GM18907 (cell line): ENCODE data around the gene HMOX2.

ENCODE experiments used
- ATAC-seq: cut with Tn5 transposase; IDR thresholded peaks from one replicate; pipeline ENCODE4 v1.9.1; 2021; ENCODE audit warnings: mild to moderate bottlenecking, moderate library complexity; ENCODE audit not compliant: unreplicated experiment

HMOX2 gene, protein sequence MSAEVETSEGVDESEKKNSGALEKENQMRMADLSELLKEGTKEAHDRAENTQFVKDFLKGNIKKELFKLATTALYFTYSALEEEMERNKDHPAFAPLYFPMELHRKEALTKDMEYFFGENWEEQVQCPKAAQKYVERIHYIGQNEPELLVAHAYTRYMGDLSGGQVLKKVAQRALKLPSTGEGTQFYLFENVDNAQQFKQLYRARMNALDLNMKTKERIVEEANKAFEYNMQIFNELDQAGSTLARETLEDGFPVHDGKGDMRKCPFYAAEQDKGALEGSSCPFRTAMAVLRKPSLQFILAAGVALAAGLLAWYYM

GRCh38 chr16:4475880-4476788, at the start of gene HMOX2:
Gene HMOX2, plus strand, starts transcription at chr16:4476398. Its CDS starts 29,127 bp downstream, at chr16:4505525.
- ATAC-seq: peak; percentile 85

- no peak for ATAC-seq
Measured at GRCh38 chr16:4426722-4427372, 49.4 kb upstream of the HMOX2 start.

- ATAC-seq: no peak
Measured at GRCh38 chr16:4428500-4428899, 47.7 kb upstream of the HMOX2 start.

- ATAC-seq: no peak
Measured at GRCh38 chr16:4431023-4431422, 45.2 kb upstream of the HMOX2 start.

DNA sequence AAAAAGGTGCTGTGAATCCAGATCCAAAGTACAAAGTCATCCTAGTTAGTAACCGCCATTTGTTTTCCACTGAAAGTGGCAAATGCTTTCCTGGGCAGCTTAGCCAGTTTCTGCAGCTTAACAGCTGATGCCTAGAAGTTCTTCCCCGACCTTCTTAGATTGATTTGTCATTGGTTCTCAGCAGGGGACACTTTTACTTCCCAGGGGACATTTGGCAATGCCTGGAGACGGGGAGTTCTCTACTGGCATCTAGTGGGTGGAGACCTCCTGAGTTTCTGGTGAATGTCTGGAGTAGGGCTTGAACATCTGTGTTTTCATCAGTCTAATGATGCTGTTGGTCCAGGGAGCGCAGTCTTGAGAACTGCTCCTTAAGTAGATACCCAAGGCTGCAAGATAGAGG, 43.0 kb upstream of the HMOX2 start:
- ATAC-seq: no peak

- ATAC-seq: no peak
Measured at GRCh38 chr16:4433914-4434787, 42.0 kb upstream of the HMOX2 start.

DNA sequence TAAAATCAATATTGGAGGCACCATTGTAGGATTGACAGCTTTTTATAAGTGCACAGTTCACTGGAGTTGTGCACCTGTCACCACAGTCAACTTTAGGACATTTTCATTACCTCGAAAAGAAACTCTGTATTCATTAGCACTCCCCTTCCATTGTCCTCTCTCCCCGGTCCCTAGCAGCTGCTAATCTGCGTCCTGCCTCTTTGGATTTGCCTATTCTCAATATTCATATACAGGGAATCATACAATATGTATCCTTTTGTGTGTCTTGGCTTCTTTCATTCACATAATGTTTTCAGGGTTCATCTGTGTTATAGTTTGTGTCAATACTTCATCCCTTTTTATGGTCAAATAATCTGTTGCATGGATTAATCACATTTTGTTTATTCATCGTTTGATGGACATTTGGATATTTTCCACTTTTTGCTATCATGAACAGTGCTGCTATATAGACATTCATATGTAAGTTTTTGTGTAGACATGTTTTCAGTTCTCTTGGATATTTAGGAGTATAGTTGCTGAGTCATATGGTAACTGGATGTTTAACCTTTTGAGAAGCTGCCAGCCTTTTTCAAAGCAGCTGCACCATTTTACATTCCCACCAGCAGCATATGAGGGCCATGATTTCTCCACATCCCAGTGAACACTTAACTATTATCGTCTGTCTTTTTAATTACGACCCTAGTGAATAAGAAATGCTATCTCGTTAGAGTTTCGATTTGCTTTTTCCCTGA, 40.7 kb upstream of the HMOX2 start:
- ATAC-seq: no peak

DNA sequence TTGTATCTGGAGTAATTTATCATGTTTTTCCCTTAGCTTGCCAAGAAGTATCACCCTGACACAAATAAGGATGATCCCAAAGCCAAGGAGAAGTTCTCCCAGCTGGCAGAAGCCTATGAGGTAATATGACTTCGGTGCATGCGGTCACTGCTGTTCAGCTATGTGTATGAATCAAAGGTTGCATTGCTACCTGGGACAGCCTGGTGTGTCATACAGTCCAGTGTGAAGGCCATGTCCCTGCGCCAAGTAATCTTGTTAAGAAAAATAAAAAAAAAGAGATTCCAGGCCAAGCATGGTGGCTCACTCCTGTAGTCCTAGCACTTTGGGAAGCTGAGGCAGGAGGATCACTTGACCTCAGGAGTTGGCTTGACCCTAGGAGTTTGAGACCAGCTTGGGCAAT, 38.8 kb upstream of the HMOX2 start:
- no peak for ATAC-seq

GRCh38 chr16:4442371-4442770, 33.8 kb upstream of the HMOX2 start:
- no peak for ATAC-seq

DNA sequence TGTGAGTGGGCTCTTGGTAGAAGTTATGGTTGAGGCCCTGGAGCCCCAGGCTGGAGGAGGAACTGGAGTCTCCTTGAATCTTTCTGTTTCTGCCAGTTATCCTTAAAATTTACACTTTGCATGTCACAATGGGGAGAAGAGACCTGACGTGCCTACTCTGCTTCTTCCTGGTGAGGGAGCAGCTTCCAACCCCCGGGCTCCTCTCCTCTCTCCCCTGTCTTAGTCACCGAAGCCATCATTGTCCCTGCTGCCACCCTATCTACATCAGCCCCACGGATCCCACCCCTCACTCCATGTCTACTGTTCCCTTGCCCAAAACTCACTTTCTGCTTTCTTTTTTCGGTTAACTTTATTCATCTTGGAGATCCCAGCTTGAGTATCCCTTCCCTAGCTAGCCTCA, 32.9 kb upstream of the HMOX2 start:
- ATAC-seq: no peak

- no peak for ATAC-seq
Measured at GRCh38 chr16:4443986-4444385, 32.2 kb upstream of the HMOX2 start.

DNA sequence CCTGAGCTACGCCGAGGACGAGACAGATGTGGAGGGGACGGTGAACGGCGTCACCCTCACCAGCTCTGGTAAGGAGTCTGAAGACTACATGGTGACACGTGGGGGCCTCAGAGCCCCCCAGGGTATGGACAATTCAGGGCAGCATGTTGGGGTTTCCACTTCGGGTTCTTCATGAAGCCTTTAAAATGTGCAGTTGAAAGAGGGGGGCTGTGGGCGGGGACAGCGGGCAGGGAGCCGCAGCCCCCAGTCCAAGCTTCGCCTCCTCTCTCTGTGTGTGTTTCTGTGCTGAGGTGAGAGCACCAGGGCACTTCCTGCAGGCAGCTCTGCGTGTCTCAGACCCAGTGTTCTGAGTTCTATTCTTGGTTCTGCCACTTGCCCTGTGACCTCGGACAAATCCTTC, 25.8 kb upstream of the HMOX2 start:
- ATAC-seq: no peak

GRCh38 chr16:4450931-4451519, 25.2 kb upstream of the HMOX2 start:
- no peak for ATAC-seq

- no peak for ATAC-seq
Measured at GRCh38 chr16:4452674-4453073, 23.5 kb upstream of the HMOX2 start.

DNA sequence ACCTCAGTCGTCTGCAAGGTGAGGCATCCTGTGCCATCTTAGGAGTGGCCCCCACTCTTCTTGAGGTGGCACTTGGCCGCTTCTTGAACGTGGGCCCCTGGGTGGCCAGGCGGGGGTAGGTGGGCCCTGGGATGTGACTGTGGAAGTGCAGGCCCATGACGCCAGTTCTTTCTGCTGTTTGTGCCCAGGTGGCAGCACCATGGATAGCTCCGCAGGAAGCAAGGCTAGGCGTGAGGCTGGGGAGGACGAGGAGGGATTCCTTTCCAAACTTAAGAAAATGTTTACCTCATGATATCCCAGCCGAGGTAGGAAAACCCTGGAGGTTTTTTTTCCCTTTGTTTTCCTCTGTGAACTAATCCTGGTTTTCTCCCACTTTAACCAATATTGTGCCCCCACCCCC, 21.6 kb upstream of the HMOX2 start:
- ATAC-seq: no peak

DNA sequence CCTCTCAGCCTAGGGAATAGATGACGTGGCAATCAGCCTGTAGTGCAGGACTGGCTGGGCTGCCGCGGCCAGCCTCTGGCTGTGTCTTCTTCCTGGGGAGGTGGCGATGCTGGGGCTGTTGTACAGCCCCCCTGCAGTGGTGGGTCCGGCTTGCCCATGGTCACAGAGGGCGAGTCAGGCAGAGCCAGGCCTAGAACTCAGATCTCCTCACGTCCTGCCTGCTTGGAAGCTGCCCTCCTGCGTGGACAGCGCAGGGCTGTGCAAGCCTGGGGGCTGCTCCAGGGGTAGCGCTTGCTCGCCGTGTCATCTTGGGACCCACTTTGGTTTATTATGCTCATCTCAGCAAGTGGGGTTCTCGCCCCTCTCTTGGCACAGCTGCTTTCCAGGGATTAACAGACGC, 21.1 kb upstream of the HMOX2 start:
- ATAC-seq: no peak

GRCh38 chr16:4455951-4456350, 20.2 kb upstream of the HMOX2 start:
- no peak for ATAC-seq

DNA sequence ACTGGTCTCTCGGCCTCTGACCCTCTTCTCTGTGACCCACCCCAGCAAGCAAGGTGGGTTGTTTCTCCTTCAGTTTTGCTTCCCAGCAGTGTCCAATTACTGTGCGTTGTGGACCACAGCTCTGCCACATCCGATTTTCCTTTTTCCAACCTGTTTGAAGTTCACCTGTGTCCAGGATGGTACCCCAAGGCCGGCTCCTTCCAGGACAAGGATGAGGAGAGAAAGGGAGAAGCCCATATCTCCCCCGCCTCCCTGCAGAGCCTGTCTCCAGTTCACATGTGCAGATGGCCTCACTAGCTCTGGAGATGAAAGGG, 15.3 kb upstream of the HMOX2 start:
- ATAC-seq: no peak

DNA sequence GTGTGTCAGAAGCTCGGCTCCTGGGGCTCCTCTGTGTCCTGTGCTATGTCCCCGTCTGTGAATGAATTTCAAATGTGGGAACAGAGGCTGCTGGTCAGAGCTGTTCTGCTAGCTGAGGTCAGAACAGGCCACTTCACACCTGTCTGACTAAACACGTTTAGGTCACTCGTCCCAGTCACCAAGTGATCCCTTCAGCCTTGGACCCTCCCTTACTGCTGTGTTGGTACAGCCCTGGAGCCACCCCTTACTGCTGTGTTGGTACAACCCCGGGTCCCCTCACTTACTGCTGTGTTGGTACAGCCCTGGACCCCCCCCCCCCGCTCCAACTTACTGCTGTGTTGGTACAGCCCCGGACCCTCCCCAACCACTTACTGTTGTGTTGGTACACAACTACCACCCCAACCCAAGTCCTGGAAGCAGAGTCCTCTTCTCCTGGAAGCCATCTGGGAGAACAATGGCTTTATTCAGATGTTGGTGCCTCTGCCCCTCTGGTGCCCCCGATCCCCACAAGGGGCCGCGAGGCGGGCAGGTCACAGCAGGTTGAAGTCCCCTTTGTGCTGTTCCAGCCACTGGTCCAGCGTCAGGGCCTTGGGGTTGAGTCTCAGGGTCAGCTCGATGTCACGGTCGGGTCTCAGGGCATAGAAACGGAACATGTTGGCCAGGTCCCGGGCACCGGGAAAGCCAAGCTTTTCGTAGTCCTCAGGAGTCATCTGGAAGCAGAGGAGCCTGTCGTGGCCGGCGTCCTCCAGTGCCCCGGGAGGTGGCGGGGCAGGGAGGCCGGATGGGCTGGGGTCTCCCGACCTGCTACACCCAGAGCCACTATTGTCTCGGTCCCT, 14.7 kb upstream of the HMOX2 start:
- no peak for ATAC-seq
